ENCODE measurements around the gene RHOXF2.
"Not testable (repeated sequence)": the region's sequence is repeated elsewhere in the genome, so short reads cannot be mapped to it uniquely, and the experiment has no call there.

RHOXF2 gene

DNA sequence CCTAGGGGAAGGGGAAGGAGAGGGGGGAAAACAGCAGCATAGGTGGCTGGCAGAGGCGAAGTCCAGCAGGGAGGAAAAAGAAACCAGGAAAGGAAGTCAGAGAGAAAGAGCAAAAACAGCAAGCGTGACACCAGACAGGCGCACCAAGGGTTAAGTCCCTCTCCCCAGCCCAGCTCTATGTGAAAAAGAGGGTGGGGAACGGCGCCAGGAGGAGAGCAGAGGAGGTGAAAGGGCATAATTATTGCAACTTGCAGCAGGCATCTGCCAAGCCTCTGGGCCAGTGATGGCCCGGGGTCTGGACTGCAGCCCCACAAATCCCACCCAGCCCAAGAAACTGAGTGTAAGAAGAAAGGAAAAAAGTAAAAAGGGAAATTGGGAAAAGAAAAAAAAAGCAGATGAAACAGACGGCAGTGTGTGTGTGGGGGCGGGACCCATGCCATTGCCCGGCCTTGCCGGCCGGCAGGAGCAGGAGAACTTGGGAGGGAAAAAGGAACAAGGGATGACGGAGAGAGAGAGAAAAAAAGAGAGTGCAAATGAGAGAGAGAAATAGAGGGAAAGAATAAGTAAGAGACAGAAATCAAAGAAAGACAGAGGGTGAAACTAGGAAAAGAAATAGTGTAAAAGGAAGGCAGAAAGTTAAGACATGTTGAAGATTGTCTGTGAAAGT is 14.1 kb upstream of the RHOXF2 start:
- no peaks in the 10 kb centered on the region for H3K79me2 ChIP-seq (ENCODE audit: insufficient read depth, low read length)
- H3K27me3 ChIP-seq (ENCODE audit: insufficient read depth, low read length, poor library complexity, severe bottlenecking), result no peaks in the 10 kb centered on the region
- H3K9ac ChIP-seq (ENCODE audit: low read depth, low read length, poor library complexity, severe bottlenecking), result no peak overlapping the region
- no peak overlapping the region for H2AFZ ChIP-seq (ENCODE audit: low read length)
- no peaks in the 10 kb centered on the region for H3K9me2 ChIP-seq (replicated peaks; ENCODE audit: low read depth, low read length)
- peaks cover 14% of the 10 kb centered on the region for H3K4me1 ChIP-seq (ENCODE audit: insufficient read depth, low read length, poor library complexity, severe bottlenecking)
- H3F3A ChIP-seq (ENCODE audit: low read depth), result no peaks in the 10 kb centered on the region
- H4K20me1 ChIP-seq (ENCODE audit: insufficient read depth, low read length, poor library complexity, severe bottlenecking), result no peaks in the 10 kb centered on the region
- H3K36me3 ChIP-seq (ENCODE audit: insufficient read depth, low read length), result no peaks in the 10 kb centered on the region
- no peak overlapping the region for H3K4me3 ChIP-seq (ENCODE audit: low read length, poor library complexity, severe bottlenecking)
- no peak overlapping the region for H3K4me2 ChIP-seq (ENCODE audit: low read depth, low read length, poor library complexity, severe bottlenecking)
- TF ChIP-seq EZH2phosphoT487 (IDR thresholded peaks at IDR 0.05; ENCODE audit: borderline replicate concordance), result no peak
- TF ChIP-seq, protein P1, sequence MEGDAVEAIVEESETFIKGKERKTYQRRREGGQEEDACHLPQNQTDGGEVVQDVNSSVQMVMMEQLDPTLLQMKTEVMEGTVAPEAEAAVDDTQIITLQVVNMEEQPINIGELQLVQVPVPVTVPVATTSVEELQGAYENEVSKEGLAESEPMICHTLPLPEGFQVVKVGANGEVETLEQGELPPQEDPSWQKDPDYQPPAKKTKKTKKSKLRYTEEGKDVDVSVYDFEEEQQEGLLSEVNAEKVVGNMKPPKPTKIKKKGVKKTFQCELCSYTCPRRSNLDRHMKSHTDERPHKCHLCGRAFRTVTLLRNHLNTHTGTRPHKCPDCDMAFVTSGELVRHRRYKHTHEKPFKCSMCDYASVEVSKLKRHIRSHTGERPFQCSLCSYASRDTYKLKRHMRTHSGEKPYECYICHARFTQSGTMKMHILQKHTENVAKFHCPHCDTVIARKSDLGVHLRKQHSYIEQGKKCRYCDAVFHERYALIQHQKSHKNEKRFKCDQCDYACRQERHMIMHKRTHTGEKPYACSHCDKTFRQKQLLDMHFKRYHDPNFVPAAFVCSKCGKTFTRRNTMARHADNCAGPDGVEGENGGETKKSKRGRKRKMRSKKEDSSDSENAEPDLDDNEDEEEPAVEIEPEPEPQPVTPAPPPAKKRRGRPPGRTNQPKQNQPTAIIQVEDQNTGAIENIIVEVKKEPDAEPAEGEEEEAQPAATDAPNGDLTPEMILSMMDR (conservative IDR thresholded peaks at IDR 0.05; ENCODE audit: low read length), result no peak
- H3K9me3 ChIP-seq (ENCODE audit: insufficient read depth, low read depth, low read length), result no peaks in the 10 kb centered on the region

DNA sequence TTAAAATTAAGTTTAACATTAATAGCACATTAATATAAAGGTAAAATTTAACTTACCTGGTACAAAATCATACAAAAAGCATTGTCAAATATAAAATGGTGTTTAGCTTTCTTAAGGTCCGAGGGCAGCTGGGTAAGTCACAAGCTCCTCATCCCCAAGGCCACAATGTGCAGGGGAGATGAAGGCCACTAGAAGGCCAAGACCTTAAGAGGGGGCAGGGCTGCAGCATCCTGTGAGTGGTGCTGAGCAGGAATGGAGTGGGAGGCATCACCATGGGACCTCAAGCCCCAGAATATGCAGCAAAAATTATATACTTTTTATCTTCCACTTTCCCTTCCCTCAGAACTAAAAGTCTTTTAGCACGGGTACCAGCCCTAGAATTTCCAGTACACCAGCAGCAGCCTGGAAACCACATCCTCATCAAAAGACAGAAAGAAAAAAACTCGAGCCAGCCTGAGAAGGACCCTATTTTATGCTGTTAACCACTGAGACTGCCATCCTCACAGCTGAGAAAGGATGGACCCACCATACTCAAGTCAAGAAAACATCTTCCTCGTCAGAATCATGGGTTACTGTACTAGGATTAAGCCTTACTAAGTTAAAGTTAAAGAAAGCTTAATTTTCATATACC is 13.0 kb upstream of the RHOXF2 start:
- Histone ChIP-seq H3K4me3 (ENCODE audit: low read length, poor library complexity, severe bottlenecking) (no peak overlapping the region), H3K27me3 (ENCODE audit: insufficient read depth, low read length, poor library complexity, severe bottlenecking) (no peaks in the 10 kb centered on the region), H3K36me3 (ENCODE audit: insufficient read depth, low read length) (no peaks in the 10 kb centered on the region), H3K4me1 (ENCODE audit: insufficient read depth, low read length, poor library complexity, severe bottlenecking) (peaks cover 14% of the 10 kb centered on the region), H3K4me2 (ENCODE audit: low read depth, low read length, poor library complexity, severe bottlenecking) (peak overlapping the region; percentile 40), H3K9me3 (ENCODE audit: insufficient read depth, low read depth, low read length) (no peaks in the 10 kb centered on the region), H2AFZ (ENCODE audit: low read length) (no peak overlapping the region), H3K79me2 (ENCODE audit: insufficient read depth, low read length) (no peaks in the 10 kb centered on the region), H3K9ac (ENCODE audit: low read depth, low read length, poor library complexity, severe bottlenecking) (no peak overlapping the region), H3F3A (ENCODE audit: low read depth) (no peaks in the 10 kb centered on the region), H4K20me1 (ENCODE audit: insufficient read depth, low read length, poor library complexity, severe bottlenecking) (no peaks in the 10 kb centered on the region), H3K9me2 (replicated peaks; ENCODE audit: low read depth, low read length) (no peaks in the 10 kb centered on the region)
- TF ChIP-seq, protein P1 (conservative IDR thresholded peaks at IDR 0.05; ENCODE audit: low read length), result no peak
- TF ChIP-seq EZH2phosphoT487 (IDR thresholded peaks at IDR 0.05; ENCODE audit: borderline replicate concordance), result no peak

GRCh38 chrX:120146323-120146722 is 12.1 kb upstream of the RHOXF2 start:
- not testable (repeated sequence) for H3K9me2 ChIP-seq (replicated peaks; ENCODE audit: low read depth, low read length); H3K36me3 ChIP-seq (ENCODE audit: insufficient read depth, low read length); H4K20me1 ChIP-seq (ENCODE audit: insufficient read depth, low read length, poor library complexity, severe bottlenecking); H3F3A ChIP-seq (ENCODE audit: low read depth); H3K79me2 ChIP-seq (ENCODE audit: insufficient read depth, low read length); H3K9ac ChIP-seq (ENCODE audit: low read depth, low read length, poor library complexity, severe bottlenecking); H3K9me3 ChIP-seq (ENCODE audit: insufficient read depth, low read depth, low read length); H3K4me3 ChIP-seq (ENCODE audit: low read length, poor library complexity, severe bottlenecking); H3K27me3 ChIP-seq (ENCODE audit: insufficient read depth, low read length, poor library complexity, severe bottlenecking); H3K4me2 ChIP-seq (ENCODE audit: low read depth, low read length, poor library complexity, severe bottlenecking); H2AFZ ChIP-seq (ENCODE audit: low read length)
- H3K4me1 ChIP-seq (ENCODE audit: insufficient read depth, low read length, poor library complexity, severe bottlenecking), result peaks cover 14% of the 10 kb centered on the region

- H3K4me3 ChIP-seq (ENCODE audit: low read length, poor library complexity, severe bottlenecking), result no peak overlapping the region
- H3K4me1 ChIP-seq (ENCODE audit: insufficient read depth, low read length, poor library complexity, severe bottlenecking), result peaks cover 12% of the 10 kb centered on the region
- no peaks in the 10 kb centered on the region for H3K79me2 ChIP-seq (ENCODE audit: insufficient read depth, low read length)
- H2AFZ ChIP-seq (ENCODE audit: low read length), result no peak overlapping the region
- H3K4me2 ChIP-seq (ENCODE audit: low read depth, low read length, poor library complexity, severe bottlenecking), result no peak overlapping the region
- TF ChIP-seq, protein P1 (conservative IDR thresholded peaks at IDR 0.05; ENCODE audit: low read length), result no peak
- no peak for TF ChIP-seq EZH2phosphoT487 (IDR thresholded peaks at IDR 0.05; ENCODE audit: borderline replicate concordance)
- no peaks in the 10 kb centered on the region for H3F3A ChIP-seq (ENCODE audit: low read depth)
- no peaks in the 10 kb centered on the region for H3K9me2 ChIP-seq (replicated peaks; ENCODE audit: low read depth, low read length)
- no peaks in the 10 kb centered on the region for H3K27me3 ChIP-seq (ENCODE audit: insufficient read depth, low read length, poor library complexity, severe bottlenecking)
- H3K9ac ChIP-seq (ENCODE audit: low read depth, low read length, poor library complexity, severe bottlenecking), result no peak overlapping the region
- H3K9me3 ChIP-seq (ENCODE audit: insufficient read depth, low read depth, low read length), result no peaks in the 10 kb centered on the region
- H3K36me3 ChIP-seq (ENCODE audit: insufficient read depth, low read length), result no peaks in the 10 kb centered on the region
- no peaks in the 10 kb centered on the region for H4K20me1 ChIP-seq (ENCODE audit: insufficient read depth, low read length, poor library complexity, severe bottlenecking)
Measured at GRCh38 chrX:120147537-120147936, 10.9 kb upstream of the RHOXF2 start.

DNA sequence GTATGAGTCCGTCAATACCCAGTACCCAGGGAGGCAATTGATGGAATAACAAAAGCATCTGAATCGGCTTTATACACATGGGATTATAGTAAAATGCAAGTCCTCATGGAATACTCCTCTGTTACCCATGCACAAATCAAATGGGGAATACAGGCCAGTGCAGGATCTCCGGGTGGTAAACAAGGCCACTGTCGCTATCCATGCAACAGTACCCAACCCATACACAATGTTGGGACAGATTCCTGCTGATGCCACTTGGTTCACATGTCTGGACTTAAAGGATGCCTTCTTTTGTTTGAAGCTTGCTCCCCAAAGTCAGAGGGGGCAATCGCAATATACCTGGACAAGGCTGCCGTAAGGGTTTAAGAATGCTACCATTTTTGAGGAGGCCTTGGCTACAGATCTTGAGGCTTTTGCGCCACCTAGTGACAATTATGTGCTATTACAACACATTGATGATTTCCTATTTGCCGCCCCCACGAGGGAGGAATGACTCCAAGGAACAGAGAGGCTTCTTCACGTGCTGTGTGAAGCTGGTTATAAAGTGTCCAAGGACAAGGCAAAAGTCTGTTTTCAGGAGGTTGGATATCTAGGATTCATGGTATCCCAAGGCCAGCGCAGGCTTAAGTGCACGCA is 8.2 kb upstream of the RHOXF2 start:
- H4K20me1 ChIP-seq (ENCODE audit: insufficient read depth, low read length, poor library complexity, severe bottlenecking); H3K27me3 ChIP-seq (ENCODE audit: insufficient read depth, low read length, poor library complexity, severe bottlenecking); H3K9me3 ChIP-seq (ENCODE audit: insufficient read depth, low read depth, low read length); H3F3A ChIP-seq (ENCODE audit: low read depth); H3K4me1 ChIP-seq (ENCODE audit: insufficient read depth, low read length, poor library complexity, severe bottlenecking); H3K36me3 ChIP-seq (ENCODE audit: insufficient read depth, low read length); H3K9me2 ChIP-seq (replicated peaks; ENCODE audit: low read depth, low read length); H2AFZ ChIP-seq (ENCODE audit: low read length); H3K9ac ChIP-seq (ENCODE audit: low read depth, low read length, poor library complexity, severe bottlenecking); H3K4me2 ChIP-seq (ENCODE audit: low read depth, low read length, poor library complexity, severe bottlenecking); H3K79me2 ChIP-seq (ENCODE audit: insufficient read depth, low read length); H3K4me3 ChIP-seq (ENCODE audit: low read length, poor library complexity, severe bottlenecking): not testable (repeated sequence)

Data from Loucy (cell line).